GM12892 (cell line): ENCODE data around the gene LST1.

Experiments used
- POLR2A ChIP-seq: IDR thresholded peaks from 2 replicates; pipeline ENCODE4 v1.6.1; 2011; ENCODE audit warnings: low read depth, low read length, control low read depth
- POLR2AphosphoS5 ChIP-seq: IDR thresholded peaks from 2 replicates; pipeline ENCODE4 v1.6.1; 2011; ENCODE audit warnings: low read depth, low read length, control low read depth

DNA sequence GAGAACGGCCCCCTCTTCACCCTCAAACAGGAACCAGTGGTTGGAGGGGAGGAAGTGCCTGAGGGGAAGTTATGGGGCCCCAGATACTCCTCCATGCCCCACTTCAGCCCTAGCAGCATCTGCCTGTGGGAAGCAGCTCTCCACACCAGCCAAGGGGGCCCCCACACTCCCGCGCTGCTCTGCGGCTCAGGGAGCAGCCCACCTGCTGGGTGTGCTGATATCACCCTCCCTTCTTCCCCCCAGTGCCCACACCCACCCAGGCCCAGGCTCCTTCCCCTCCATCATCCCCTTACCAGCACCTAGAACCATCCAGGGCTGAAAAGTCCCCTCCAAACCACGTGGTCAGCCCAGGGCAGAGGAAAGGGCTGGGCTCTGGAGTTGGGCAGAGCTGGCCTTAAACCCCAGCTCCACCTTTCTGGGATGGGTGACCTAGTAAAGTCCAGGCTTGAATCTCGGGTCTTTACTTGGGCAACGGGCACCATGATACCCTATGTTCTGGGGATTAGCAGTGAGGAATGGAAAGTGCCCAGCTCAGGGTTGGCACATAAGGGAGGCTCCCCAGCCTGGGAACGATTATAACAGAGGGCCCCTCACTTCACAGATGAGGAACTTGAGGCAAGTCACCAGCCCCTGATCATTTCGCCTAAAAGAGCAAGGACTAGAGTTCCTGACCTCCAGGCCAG lies 663 bp downstream of the LST1 start:
- TF ChIP-seq POLR2AphosphoS5 (peak; percentile 27; the same call in 1 of the 2 replicates), POLR2A (peak; percentile 53; the same call in 1 of the 2 replicates)
